Kidney (tissue), 14 donors: ENCODE data around the gene ECHS1. TPM values are rescaled to one million over a fixed set of nuclear protein-coding genes. Genes with fewer than 3 reads are reported as not detected.

Source experiments
- DNase-seq, 5 donors: peaks; one replicate each; pipeline ENCODE4 v3.0.0-alpha.2; 2013 to 2020
- FAIRE-seq: peaks from 2 replicates; lab custom pipeline; 2012; peaks lifted over from hg19 to GRCh38; lab: Jason Lieb, UNC
- H3K27ac ChIP-seq, 2 donors: one replicate each; pipeline ENCODE4 v1.7.0; 2013; ENCODE audit warnings: low read depth in 2 of 2, low read length in 2 of 2, inconsistent platforms in 1 of 2
- H3K27me3 ChIP-seq: one replicate; pipeline ENCODE4 v1.7.1; 2013; ENCODE audit warnings: low read length, inconsistent platforms; ENCODE audit not compliant: control insufficient read depth, insufficient read depth
- H3K36me3 ChIP-seq, 3 donors: one replicate each; pipeline versions ENCODE4 v1.7.0 to v1.7.1; 2013; ENCODE audit warnings: low read length in 3 of 3, control low read depth in 1 of 3, inconsistent platforms in 1 of 3; ENCODE audit not compliant: insufficient read depth in 3 of 3, control insufficient read depth in 2 of 3
- H3K4me1 ChIP-seq, 3 donors: one replicate each; pipeline versions ENCODE4 v1.7.0 to v1.7.1; 2013; ENCODE audit warnings: low read length in 3 of 3, inconsistent platforms in 1 of 3, low read depth in 1 of 3; ENCODE audit not compliant: control insufficient read depth in 2 of 3, insufficient read depth in 2 of 3
- H3K4me3 ChIP-seq, 3 donors: one replicate each; pipeline versions ENCODE4 v1.7.0 to v1.8.1; 2013; ENCODE audit warnings: low read length in 3 of 3, control low read depth in 1 of 3, inconsistent platforms in 1 of 3
- H3K9ac ChIP-seq, 3 donors: one replicate each; pipeline versions ENCODE4 v1.7.0 to v1.7.1; 2013; ENCODE audit warnings: low read length in 3 of 3, control low read depth in 1 of 3, inconsistent platforms in 1 of 3
- H3K9me3 ChIP-seq, 3 donors: one replicate each; pipeline versions ENCODE4 v1.7.0 to v1.7.1; 2013; ENCODE audit warnings: low read length in 3 of 3, control low read depth in 1 of 3, inconsistent platforms in 1 of 3; ENCODE audit not compliant: control insufficient read depth in 2 of 3, insufficient read depth in 1 of 3
- intact Hi-C: fragments of 100-400 bp; cut with DNase I; formaldehyde crosslinking; loops from one replicate; pipeline ENCODE4 v1.11.1; 2022
- polyA plus RNA-seq: library from polyadenylated mRNA; stranded (reverse); fragments of 350-450 nt; fragmentation: Illumina TruSeq; extraction: RNeasy Lipid Tissue Mini Kit (QIAGEN cat#74804); gene quantifications from one replicate; pipeline ENCODE4 v1.2.3, GENCODE V29; 2014; ENCODE audit warnings: low read depth, low replicate concordance; ENCODE audit not compliant: insufficient read depth
- total RNA-seq: library from RNA; stranded (reverse); fragmentation: NEBNext Ultra II Directional; extraction: Animal tissue kit (Norgen Biotek cat#: 25700); gene quantifications from one replicate; pipeline ENCODE4 v1.2.1, GENCODE V29; 2021
- TF ChIP-seq, protein P1 (sequence below): IDR thresholded peaks from 3 replicates; pipeline ENCODE4 v1.5.1; 2012; ENCODE audit warnings: mild to moderate bottlenecking, moderate library complexity, borderline replicate concordance; ENCODE audit not compliant: insufficient read depth; ENCODE audit errors: extremely low read depth
- donor health status: control.
- donor health status: control.
- donor health status: control.
- donor health status: control.
- donor health status: control.
- donor health status: DM: yes; HTN: yes; CAD: no.
- donor health status: Normal renal cell carcinoma (clear cell type).

The ECHS1 gene
- total and polyA plus RNA-seq, 2 donors from 2014 or later = 85.6 to 599 TPM

DNA sequence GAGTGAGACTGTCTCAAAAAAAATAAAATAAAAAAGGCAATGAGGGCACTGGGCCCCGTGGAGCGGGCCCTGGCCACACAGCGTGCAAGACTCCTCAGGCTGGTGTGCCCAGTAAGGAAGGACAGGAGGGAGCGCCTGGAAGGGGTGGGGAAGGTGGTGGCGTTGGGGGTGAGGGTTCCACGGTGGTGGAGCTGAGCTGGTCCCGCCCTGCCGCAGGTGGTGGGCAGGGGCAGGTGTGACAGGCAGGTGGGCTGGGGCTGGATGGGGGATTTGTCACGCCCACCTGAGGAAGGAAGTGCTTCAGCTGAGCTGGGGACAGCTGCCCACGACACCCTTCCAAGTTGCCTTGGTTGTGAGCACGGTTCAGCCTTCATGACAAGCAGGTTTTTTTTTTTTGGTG is 26.7 kb downstream of the ECHS1 start:
- Histone ChIP-seq H3K27ac (no peak overlapping the region), H3K9me3 (no peaks in the 10 kb centered on the region), H3K4me1 (no peaks in the 10 kb centered on the region), H3K36me3 (no peaks in the 10 kb centered on the region), H3K27me3 (no peaks in the 10 kb centered on the region), H3K4me3 (no peak overlapping the region), H3K9ac (no peak overlapping the region)
- FAIRE-seq = no peak
- no peak for DNase-seq
- TF ChIP-seq, protein P1, sequence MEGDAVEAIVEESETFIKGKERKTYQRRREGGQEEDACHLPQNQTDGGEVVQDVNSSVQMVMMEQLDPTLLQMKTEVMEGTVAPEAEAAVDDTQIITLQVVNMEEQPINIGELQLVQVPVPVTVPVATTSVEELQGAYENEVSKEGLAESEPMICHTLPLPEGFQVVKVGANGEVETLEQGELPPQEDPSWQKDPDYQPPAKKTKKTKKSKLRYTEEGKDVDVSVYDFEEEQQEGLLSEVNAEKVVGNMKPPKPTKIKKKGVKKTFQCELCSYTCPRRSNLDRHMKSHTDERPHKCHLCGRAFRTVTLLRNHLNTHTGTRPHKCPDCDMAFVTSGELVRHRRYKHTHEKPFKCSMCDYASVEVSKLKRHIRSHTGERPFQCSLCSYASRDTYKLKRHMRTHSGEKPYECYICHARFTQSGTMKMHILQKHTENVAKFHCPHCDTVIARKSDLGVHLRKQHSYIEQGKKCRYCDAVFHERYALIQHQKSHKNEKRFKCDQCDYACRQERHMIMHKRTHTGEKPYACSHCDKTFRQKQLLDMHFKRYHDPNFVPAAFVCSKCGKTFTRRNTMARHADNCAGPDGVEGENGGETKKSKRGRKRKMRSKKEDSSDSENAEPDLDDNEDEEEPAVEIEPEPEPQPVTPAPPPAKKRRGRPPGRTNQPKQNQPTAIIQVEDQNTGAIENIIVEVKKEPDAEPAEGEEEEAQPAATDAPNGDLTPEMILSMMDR = no peak
- intact Hi-C loops = no loop called here

DNA sequence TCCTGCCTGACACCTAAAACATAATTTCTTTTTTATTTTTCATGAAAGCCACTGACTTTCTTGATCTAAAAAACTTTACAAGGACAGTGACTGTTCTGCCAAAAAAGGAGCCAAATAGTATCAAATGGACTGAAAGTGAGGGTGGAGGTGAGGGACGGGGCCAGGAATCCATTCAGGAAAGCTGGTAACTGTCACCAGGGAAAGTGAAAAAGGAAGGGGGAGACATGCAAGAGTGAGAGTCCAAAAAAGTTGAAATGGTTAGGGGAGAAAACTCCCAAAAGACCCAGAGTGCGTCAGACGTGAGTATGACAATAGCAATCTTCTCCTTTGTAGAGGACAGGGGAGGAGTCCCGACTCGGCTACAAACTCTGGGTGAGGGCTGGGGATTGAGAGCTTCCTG is 28.9 kb downstream of the ECHS1 start:
- H3K27ac ChIP-seq = no peak overlapping the region
- DNase-seq (no peak), FAIRE-seq (no peak)
- no peaks in the 10 kb centered on the region for H3K9me3 ChIP-seq
- no peaks in the 10 kb centered on the region for H3K27me3 ChIP-seq
- TF ChIP-seq, protein P1 = no peak
- no peaks in the 10 kb centered on the region for H3K4me1 ChIP-seq
- intact Hi-C loops = no loop called here
- H3K4me3 ChIP-seq = no peak overlapping the region
- no peaks in the 10 kb centered on the region for H3K36me3 ChIP-seq
- H3K9ac ChIP-seq = no peak overlapping the region

DNA sequence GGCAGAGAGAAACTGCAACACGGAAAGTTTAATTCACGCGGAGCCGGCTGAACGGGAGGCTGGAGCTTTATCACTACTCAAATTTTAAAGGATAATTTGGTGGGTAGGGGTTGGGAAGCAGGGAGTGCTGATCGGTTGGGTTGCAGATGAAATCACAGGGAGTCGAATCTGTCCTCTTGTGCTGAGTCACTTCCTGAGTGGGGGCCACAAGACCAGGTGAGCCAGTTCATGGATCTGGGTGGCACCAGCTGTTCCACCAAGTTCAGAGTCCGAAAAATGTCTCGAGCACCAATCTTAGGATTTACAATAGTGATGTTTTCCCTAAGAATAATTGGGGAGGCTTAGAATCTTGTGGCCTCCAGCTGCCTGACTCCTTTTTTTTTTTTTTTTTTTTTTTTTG is 29.6 kb downstream of the ECHS1 start:
- Histone ChIP-seq H3K27me3 (no peaks in the 10 kb centered on the region), H3K27ac (no peak overlapping the region), H3K4me3 (no peak overlapping the region), H3K36me3 (no peaks in the 10 kb centered on the region), H3K4me1 (no peaks in the 10 kb centered on the region), H3K9me3 (no peaks in the 10 kb centered on the region), H3K9ac (no peak overlapping the region)
- TF ChIP-seq, protein P1 = no peak
- FAIRE-seq (no peak), DNase-seq (no peak)
- intact Hi-C loops = no loop called here

DNA sequence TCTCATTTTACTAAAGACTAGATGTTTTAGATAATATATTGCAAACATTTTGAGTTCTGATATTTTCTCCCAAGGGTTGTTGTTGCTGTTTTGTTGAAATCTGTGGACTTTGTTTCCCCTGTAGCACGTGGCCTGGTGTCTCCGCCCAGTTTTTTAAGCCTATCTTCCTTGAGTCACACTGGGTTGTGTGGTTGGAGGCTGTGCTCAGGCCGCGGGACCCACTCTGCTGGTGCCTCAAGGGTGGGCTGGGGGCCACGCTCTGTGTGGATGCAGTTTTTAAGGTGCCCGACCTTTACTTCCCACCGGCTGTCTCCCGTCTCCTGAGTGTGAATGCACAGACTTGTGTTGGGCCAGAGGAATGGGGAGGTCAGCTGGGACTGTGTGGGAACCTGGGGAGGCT is 30.2 kb downstream of the ECHS1 start:
- no peak overlapping the region for H3K9ac ChIP-seq
- FAIRE-seq (no peak), DNase-seq (no peak)
- TF ChIP-seq, protein P1 = no peak
- no peaks in the 10 kb centered on the region for H3K9me3 ChIP-seq
- no peak overlapping the region for H3K27ac ChIP-seq
- H3K27me3 ChIP-seq = no peaks in the 10 kb centered on the region
- no peak overlapping the region for H3K4me3 ChIP-seq
- intact Hi-C loops = no loop called here
- H3K4me1 ChIP-seq = no peaks in the 10 kb centered on the region
- no peaks in the 10 kb centered on the region for H3K36me3 ChIP-seq
